DND-41 (cell line): Measurements from ENCODE around the gene FAM107A.

Experiments
- CTCF ChIP-seq: IDR thresholded peaks from 2 replicates; pipeline ENCODE4 v1.5.1; 2012; ENCODE audit warnings: borderline replicate concordance, low read length, moderate library complexity, mild to moderate bottlenecking; ENCODE audit not compliant: poor library complexity, severe bottlenecking; ENCODE audit errors: extremely low read depth
- EZH2 ChIP-seq: IDR thresholded peaks from 3 replicates; pipeline ENCODE4 v1.6.1; 2012; ENCODE audit warnings: borderline replicate concordance, low read depth, mild to moderate bottlenecking, moderate library complexity, low read length, inconsistent platforms; ENCODE audit not compliant: severe bottlenecking

GRCh38 chr3:58551636-58552180, 25.5 kb downstream of the FAM107A start:
- TF ChIP-seq EZH2 (no peak), CTCF (no peak)
